Neural crest cell (in vitro differentiated cells): Measurements from ENCODE around the gene HDAC8. TPM values are rescaled to one million over a fixed set of nuclear protein-coding genes. Genes with fewer than 3 reads are reported as not detected.

Source experiments
- DNase-seq: peaks from one replicate; pipeline ENCODE4 v3.0.0; 2021; ENCODE audit warnings: low read depth, mixed read lengths, low spot score
- H3K27ac Mint-ChIP-seq: one replicate; pipeline ENCODE4 v1.8.0; 2021; ENCODE audit warnings: mild to moderate bottlenecking, mixed read lengths; ENCODE audit not compliant: unreplicated experiment
- H3K27me3 Mint-ChIP-seq: 2 replicates; pipeline ENCODE4 v1.8.0; 2021; ENCODE audit warnings: low read depth, mild to moderate bottlenecking, mixed read lengths
- H3K36me3 Mint-ChIP-seq: 2 replicates; pipeline ENCODE4 v1.8.0; 2021; ENCODE audit warnings: low read depth, mild to moderate bottlenecking, mixed read lengths
- H3K4me1 Mint-ChIP-seq: 2 replicates; pipeline ENCODE4 v1.8.0; 2021; ENCODE audit warnings: mixed read lengths
- H3K4me3 Mint-ChIP-seq: one replicate; pipeline ENCODE4 v1.8.0; 2021; ENCODE audit warnings: mild to moderate bottlenecking, mixed read lengths
- H3K9me3 Mint-ChIP-seq: 2 replicates; pipeline ENCODE4 v1.8.0; 2021; ENCODE audit warnings: mixed read lengths
- total RNA-seq: library from RNA; stranded (reverse); gene quantifications from 2 replicates; pipeline ENCODE4 v1.2.1, GENCODE V29; 2021
- TF ChIP-seq, protein P1 (sequence below): fragments of 200-600 bp; sonication (generic); conservative IDR thresholded peaks from 2 replicates; pipeline ENCODE4 v1.5.0; 2021; ENCODE audit warnings: antibody characterized with exemption, mild to moderate bottlenecking

Gene HDAC8
- total RNA-seq, 1 donor from 2014 or later = 31.0 TPM

DNA sequence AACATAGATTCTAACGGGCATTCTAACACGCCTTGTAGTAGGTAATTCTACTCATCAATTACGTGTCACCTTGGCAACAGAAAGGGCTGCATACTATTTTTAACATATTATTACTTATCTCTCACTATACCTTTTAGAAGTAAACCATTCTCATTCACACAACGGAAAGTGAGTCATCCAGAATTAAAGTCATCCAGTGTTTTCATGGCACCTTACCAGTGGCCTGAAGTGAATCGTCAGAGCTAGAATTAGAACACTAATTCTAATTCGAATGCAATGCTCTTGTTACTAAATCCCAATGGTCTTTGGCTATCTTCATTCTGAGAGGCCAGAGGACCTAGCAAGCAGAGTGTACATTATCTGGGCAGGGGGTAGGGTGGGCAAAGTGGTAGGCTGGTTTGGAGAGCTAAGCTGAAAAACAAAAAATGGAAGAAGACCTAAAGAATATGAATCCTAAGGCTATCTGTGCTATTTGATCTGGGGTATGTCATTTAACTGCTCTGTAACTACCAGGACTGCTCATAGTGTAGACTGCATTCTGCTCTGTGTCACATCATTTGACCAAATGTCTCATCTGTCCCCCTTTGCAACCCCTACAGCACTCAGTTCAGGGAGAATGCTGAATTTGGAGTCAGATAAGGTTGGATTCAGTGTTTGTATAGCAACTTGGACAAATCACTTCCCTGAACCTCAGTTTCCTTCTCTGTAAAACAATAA is 96.5 kb downstream of the HDAC8 start:
- H3K9me3 Mint-ChIP-seq = peaks cover 3% of the 10 kb centered on the region
- DNase-seq = no peak
- H3K4me3 Mint-ChIP-seq = no peak overlapping the region
- TF ChIP-seq, protein P1, sequence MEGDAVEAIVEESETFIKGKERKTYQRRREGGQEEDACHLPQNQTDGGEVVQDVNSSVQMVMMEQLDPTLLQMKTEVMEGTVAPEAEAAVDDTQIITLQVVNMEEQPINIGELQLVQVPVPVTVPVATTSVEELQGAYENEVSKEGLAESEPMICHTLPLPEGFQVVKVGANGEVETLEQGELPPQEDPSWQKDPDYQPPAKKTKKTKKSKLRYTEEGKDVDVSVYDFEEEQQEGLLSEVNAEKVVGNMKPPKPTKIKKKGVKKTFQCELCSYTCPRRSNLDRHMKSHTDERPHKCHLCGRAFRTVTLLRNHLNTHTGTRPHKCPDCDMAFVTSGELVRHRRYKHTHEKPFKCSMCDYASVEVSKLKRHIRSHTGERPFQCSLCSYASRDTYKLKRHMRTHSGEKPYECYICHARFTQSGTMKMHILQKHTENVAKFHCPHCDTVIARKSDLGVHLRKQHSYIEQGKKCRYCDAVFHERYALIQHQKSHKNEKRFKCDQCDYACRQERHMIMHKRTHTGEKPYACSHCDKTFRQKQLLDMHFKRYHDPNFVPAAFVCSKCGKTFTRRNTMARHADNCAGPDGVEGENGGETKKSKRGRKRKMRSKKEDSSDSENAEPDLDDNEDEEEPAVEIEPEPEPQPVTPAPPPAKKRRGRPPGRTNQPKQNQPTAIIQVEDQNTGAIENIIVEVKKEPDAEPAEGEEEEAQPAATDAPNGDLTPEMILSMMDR = no peak
- H3K27me3 Mint-ChIP-seq = no peaks in the 10 kb centered on the region
- H3K27ac Mint-ChIP-seq = no peak overlapping the region
- no peaks in the 10 kb centered on the region for H3K4me1 Mint-ChIP-seq
- H3K36me3 Mint-ChIP-seq = peaks cover 19% of the 10 kb centered on the region

DNA sequence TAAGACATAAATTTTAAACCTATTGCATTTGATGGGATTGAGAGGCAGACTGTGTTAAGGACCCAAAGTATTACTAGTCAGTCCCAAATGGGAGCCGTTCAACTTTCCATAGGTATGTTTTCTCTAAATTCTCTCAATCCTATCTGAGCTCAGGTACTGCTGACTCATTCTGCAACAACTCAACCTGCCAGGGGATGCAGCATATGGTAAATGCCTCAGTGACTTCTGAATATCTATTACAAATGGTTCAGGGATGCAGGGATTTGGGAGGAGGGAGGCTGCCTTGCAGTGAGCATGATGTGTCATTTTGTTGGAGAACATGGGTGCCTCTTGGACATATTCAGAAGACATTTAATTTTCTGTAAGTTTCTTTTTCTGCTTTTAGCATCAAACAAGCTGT is 97.3 kb downstream of the HDAC8 start:
- Mint-ChIP-seq H3K27ac (no peak overlapping the region), H3K27me3 (no peaks in the 10 kb centered on the region), H3K4me1 (no peaks in the 10 kb centered on the region), H3K36me3 (peaks cover 21% of the 10 kb centered on the region), H3K4me3 (no peak overlapping the region), H3K9me3 (peaks cover 8% of the 10 kb centered on the region)
- TF ChIP-seq, protein P1 = no peak
- DNase-seq = no peak

DNA sequence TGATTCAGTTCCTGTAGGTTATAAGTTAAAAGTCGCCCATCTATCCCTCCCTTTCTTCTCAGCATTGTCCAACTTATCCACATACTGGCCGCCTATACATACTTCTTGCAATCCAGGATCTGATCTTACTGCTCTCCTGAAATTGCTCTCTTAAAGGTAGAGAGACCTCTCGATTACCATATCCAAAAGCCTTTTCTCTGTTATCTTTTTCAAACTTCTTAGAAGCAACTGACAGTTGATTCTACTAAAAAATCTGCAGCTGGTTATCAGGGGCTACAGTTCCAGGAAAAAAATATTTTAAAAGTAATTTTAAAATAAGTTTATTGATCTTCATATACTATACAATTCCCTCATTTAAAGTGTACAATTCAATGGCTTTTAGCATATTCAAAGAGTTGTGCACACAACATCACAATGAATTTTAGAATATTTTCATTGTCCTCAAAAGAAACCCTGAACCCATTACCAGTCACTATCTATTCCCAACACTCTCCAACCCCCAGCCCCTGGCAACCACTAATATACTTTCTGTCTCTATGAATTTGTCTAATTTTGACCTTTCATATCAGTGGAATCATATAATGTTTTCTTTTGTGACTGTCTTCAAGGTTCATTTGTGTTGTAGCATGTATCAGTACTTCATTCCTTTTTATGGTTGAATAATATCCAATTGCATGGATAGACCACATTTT is 102.0 kb downstream of the HDAC8 start:
- H3K36me3 Mint-ChIP-seq = peaks cover 30% of the 10 kb centered on the region
- TF ChIP-seq, protein P1 = no peak
- H3K9me3 Mint-ChIP-seq = peaks cover 18% of the 10 kb centered on the region
- no peak overlapping the region for H3K27ac Mint-ChIP-seq
- DNase-seq = no peak
- H3K4me3 Mint-ChIP-seq = no peak overlapping the region
- H3K4me1 Mint-ChIP-seq = no peaks in the 10 kb centered on the region
- H3K27me3 Mint-ChIP-seq = no peaks in the 10 kb centered on the region

DNA sequence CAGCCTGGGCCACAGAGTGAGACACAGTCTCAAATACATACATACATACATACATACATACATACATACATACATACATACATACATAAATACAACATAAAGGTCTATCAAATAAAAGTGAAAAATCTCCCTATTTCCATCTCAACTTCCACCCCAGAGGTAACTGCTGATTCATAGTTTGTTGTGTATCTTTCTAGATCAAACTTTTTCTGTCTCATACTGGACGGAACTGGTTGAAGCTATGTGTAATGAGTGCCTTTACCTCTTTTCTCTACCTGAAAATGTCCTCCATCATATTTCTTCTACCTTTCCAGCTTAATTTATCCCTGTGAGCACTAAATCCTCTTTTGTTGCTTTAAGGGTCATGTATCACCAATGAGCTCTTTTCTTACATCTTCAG is 102.5 kb downstream of the HDAC8 start:
- DNase-seq = no peak
- Mint-ChIP-seq H3K27ac (no peak overlapping the region), H3K4me1 (no peaks in the 10 kb centered on the region), H3K9me3 (peaks cover 18% of the 10 kb centered on the region), H3K4me3 (no peak overlapping the region), H3K27me3 (no peaks in the 10 kb centered on the region), H3K36me3 (peaks cover 30% of the 10 kb centered on the region)
- TF ChIP-seq, protein P1 = no peak

DNA sequence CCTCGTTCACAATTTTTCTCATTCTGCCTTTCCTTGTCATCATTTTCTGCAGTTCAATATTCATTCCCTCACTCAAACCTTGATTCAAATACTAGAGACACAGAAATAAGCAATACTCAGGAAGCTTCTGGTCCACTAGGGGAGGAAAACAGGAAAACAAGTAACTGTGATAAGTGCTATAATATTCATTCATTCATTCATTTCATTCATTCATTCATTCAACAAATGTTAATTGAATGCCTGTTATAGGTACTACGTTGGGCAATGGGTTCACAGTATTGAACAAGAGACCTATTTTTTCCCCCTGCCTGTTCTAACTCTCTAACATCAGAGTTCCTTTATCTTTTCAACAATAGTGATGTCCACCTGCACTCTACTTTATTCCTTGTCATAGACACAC is 104.0 kb downstream of the HDAC8 start:
- Mint-ChIP-seq H3K27me3 (no peaks in the 10 kb centered on the region), H3K36me3 (peaks cover 35% of the 10 kb centered on the region), H3K9me3 (peaks cover 20% of the 10 kb centered on the region), H3K4me3 (no peak overlapping the region), H3K4me1 (no peaks in the 10 kb centered on the region), H3K27ac (no peak overlapping the region)
- no peak for DNase-seq
- TF ChIP-seq, protein P1 = no peak
